HL-60/S4 treated with phorbol 12-myristate 13-acetate at 8.2 ng/mL for 4 days and 3 days (cell line): Measurements from ENCODE around the gene EFCAB8.
"Not testable (repeated sequence)": the region's sequence is repeated elsewhere in the genome, so short reads cannot be mapped to it uniquely, and the experiment has no call there.

ENCODE experiments used
- in situ Hi-C: fragments of 300-500 bp; cut with MboI; formaldehyde crosslinking; loops from 2 replicates; pipeline ENCODE4 v1.15.0; 2022; ENCODE audit warnings: low sequenced_read_pairs

The EFCAB8 gene

DNA sequence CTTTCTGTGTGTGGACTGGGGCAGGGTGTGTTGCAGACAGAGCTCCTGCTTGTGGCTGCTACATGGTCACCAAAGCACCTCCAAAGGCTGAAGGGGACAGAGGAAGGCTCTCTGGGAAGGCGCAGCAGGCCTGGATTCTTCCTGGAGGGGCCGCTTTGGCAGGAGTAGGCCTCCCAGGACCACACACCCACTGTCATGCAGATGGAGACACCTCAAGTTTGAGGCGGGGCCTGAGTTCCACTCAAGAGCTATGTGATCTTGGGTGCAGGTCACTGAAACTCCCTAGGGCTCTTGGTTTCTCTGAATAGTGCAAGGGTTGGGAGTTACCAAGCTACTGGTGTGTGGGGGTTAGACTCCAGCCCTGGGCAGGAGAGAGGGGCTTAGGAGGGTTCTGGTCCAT lies 27.9 kb downstream of the EFCAB8 start:
- in situ Hi-C loops, result no loop called here

DNA sequence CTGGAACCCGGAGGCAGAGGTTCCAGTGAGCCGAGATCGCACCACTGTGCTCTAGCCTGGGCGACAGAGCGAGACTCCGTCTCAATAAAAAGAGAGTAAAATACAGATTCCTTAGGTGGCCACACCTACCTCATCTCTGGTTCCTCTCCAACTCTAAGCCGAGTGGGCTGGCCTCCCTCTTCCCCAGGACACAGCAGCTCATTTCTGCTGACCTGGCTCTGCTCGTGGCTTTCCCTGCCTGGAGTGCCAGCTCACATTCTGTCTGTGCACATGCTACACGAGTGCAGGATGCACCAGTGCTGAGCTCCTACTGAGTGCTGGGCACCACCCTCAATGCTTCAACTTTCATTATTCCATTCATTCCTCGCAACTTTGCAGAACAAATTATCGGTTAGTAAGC lies 28.8 kb downstream of the EFCAB8 start:
- in situ Hi-C loops, result no loop called here

DNA sequence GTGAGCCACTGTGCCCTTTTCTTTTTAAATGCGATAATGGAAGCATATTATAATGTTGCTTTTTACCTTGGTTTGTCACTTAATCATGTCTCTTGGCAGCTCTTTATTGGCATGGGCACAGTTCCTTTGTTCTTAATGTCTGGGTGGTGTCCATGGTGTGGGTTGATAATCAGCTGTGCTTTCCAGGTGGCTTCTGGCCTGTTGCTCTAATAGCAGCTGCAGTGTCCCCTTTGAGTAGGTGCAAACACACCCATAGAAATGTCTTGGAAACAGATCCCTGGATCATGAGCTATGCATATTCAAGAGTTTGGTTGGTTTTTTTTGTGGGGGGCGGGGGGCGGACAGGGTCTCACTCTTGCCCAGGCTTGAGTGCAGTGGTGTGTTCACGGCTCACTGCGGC lies 29.9 kb downstream of the EFCAB8 start:
- in situ Hi-C loops, result no loop called here

DNA sequence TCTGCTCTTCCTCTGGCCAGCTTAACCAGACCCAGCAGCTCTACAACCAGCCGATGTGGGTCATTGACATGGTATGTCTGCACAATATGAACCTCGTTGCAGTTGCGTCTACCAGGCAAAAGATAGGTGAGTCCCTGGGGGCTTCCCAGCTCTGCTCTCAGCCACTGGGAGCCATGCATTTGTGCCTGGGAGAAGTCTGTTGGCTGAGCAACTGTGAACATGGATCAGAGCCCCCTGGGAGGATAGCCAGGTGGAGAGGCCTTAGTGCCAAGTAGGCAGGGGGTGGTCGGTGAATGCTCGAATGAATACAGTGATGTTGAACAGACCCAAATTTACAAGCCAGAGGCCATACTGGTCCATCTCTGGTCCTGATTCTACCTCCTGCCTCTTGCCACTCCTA lies 30.6 kb downstream of the EFCAB8 start:
- in situ Hi-C loops, result no loop called here

DNA sequence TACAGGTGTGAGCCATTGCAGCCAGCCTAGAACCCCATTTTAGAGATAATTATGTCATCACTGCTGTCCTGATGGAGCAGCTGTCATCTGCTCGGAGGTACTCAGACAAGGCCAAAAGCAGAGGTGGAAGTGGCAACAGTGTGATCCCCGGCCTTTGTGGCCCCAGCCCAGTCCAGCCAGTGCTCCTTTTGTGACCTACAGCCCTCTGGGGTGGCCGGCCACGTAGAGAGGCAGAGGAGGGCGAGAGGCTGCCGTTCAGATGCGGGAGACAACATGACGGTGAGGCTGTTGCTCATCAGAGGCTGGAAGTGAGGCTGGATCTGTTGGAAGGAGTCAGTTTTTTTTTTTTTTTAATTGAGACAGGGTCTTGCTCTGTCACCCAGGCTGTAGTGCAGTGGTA lies 32.8 kb downstream of the EFCAB8 start:
- in situ Hi-C loops, result no loop called here

DNA sequence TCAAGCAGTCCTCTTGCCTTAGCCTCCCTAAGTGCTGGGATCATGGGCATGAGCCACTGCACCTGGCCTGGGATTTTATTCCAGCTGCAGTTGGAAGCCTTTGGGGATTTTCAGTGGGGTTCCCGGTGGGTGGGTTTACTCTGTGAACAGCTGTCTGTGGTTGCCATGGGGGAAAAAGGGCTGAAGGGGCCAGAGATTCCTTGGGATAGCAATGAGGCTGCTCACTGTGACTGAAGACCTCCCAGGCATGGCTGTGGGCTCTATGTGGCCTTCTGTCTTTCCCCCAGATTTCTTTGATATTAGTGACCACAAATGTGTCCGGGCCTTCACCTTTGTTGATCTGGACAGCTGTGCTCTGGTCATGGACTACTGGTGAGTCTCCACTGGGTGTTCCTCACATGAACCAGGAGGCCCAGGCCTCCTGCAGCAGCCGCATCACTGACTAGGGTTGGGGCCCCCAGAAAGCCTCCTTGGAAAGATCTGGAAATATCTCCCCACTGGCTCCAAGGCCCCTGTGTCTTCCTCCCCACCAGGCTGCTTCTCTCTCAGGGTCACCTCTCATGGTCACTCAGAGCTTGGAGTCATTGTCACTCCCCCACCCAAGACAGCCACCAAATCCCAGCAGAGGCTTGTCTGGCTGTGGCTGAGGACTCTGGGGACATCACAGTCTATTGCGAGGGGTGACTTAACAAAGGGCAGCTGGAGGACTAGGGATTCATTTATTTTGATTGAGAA lies 33.4 kb downstream of the EFCAB8 start:
- in situ Hi-C loops, result no loop called here

DNA sequence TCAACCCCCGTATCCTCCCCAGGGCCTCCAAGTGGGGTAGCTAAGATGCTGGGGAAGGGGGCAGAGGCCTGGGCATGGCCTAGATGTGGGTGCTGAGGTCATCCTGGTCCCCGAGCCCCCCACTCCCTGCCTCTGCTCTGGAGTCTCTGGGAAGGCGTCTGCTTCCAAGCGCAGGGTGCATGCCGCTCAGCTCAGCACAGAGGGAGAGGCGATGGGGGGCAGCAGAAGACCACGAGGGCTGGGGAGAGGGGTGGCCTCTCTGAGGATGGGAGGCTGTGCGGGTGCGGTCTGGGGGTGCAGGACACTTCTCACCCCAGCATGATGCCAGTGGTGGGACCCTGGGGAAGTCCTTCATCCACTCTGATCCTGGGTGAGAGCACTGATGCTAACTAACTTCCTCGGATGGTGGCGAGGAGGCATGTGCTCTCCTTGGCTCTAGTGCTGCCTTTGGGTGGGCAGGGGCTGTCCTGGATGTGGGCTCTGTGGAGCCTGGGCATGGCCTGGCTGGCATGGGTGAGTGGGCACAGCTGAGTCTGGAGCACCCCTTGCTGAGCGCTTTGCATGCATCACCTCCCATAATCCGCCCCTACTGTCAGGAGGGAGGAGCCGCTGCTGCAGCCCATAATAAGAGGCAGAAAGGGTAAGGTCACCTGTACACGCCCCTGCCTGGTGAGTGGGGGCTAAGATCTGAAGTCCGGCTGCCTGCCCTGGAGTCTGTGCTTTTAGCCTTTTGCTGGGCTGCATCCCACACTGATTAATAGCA lies 34.7 kb downstream of the EFCAB8 start:
- in situ Hi-C loops, result no loop called here

DNA sequence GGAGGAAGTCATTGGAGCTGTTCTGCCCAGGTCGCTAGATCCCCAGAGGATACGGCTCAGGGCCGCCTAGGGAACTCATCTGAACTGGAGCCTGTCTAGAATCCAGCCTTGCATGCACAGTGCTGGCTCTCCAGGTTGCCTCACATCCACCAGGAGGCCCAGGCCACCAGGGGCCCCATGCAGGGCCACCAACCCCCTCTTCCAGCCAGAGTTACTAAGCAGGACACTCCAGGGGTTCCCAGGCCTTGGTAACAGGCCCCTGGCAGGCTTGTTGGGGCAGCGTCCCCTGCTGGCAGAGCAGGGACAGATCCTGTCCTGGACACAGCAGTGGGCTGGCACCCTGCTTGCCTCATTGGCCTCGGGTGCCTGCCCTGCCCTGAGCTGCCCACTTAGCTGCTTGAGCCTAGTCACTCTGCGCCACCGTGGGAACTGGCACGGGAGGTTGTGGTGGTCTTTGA lies 35.3 kb downstream of the EFCAB8 start:
- in situ Hi-C loops, result no loop called here

DNA sequence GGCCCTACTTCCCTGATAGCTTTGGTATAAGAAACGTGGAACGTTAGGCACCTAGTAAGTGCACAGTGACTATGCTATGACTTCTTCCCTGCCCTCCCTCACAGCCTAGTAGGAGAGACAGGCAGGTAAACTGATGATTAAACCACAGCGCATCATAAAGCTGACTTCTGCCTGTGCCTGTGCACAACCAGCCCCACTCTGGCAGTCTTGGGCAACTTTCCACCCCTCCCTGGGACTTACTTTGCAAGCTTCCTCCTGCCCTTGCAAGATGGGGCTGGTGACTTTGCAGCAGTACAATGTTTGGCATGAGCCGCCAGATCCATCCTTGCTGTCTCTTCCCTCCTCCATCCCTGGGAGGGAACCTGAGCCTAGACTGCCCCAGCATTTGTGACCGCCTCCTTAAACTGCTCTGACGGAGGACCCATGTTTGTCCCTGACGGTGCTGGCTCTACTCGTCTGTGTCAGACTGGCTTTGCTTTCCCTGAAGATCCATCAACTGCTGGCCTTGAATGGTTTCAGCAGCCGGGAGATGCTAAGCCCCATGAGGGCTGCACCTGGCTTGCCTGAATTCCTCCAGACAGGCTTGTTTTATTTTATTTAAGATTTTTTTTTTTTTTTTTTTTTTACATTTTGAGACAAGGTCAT lies 36.1 kb downstream of the EFCAB8 start:
- in situ Hi-C loops, result no loop called here

DNA sequence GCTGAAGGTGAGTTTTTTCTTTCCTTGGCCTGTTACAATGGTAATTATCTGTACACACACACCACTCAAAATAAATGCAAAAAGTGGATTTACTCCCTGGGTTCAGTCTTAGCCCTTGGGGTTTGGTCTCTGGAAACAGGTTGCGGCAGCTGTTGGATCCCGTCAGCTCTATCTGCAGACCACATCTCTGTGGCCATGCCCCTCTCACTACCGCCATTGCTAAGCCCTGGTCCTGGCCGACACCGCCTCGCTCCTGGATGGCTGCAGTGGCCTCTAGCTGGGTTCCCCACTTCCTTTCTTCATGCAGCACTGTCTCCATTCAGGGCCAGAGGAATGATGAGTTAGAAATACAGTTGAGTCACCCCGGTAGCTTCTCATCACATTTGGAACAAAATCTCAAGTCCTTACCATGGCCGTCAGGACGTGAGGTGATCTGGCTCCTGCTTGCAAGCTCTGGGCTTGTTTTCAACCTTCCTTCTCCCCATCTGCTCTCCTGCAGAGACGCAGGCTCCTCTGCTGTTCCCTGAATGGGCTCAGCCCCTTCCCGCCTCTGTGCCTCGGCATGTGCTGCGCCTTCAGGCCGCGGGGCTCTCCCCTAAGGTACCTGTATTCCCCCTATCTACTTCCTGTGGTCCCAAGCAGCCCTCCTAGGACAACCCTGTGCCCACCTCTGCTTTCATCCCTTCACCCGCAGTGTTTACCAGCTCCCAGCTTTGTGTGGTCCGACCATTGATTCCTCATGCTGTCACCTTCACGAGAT lies 38.0 kb downstream of the EFCAB8 start:
- in situ Hi-C loops, result no loop called here

DNA sequence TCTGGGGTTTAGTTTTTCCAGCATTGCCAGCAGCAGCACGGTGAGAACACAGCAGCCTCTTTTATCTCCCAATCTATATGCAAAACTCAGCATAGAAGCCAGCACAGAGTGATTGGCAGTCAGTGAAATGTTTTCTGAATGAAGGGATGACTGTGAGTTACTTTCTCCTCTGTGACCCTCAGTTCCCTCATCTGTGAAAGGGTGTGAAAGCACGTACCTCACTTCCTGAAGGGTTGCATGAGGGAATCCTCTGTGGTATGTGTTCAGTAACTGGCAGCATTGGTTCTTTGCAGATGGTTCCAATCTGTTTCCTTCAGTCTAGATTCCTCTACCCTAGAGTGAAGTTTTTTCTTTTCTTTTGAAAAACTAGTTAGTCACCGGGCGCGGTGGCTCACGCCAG lies 40.0 kb downstream of the EFCAB8 start:
- in situ Hi-C loops, result no loop called here

DNA sequence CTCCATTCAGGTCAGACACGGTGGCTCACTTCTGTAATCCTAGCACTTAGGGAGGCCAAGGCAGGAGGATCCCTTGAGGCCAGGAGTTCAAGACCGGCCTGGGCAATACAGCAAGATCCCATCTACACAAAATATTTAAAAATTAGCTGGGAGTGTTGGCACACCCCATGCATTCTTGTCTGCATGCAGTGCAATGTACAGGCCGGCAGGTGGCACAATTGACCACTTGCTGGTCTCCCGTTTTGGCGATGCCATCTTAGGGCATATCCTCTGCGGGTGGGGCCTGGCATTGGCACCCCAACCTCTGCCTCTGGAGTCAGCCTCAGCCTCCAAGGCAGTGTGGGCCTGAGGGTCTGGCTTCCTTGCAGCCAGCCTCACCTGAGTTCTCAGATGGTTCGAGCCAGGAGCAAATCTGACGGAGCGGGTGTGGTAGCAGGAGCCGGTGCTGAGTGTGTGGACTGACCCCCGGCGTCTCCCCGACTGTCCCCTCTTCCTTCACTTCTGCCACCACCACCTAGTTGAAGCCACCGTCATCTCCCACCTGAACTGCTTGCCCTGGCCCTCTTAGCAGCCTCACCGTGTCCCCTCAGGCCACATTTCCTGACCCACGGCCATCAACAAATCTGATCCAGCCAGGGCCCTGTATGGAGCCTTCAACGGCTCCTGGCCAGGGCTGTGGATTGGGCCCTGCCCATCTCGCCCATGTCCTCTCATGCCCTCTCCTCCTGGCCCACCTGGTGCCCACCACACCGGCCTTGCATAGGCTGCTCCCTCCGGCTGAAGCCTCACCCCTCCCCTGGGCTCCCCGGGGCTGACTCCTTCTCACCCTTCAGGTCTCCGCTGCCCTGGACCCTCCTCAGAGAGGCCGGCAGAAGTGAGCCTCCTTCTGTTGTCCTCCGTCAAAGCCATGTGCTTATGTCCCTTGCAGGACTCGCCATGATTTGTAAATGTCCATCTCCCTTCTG lies 44.0 kb downstream of the EFCAB8 start:
- in situ Hi-C loops, result no loop called here

DNA sequence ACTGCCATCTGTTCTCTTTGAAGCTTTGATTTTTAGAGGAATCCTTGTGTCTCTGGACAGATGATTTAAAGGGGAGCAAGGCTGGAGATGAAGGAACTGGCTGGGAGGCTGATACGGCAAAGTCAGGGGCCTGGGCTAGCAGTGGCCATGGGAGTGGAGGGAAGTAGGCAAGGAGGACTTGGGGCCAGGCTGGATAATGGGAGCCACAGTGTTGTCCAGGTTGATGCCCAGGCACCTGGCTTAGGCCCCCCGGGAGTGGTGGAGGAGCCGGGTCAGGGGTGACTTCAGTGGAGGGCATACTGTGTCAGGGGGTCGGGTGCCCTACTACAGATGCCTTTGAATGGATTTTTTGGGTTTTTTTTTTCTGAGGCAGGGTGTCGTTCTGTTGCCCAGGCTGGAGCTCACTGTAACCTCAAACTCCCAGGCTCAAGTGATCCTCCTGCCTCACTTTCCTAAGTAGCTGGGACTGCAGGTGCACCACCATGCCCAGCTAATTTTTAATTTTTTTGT lies 45.0 kb downstream of the EFCAB8 start:
- in situ Hi-C loops, result no loop called here

DNA sequence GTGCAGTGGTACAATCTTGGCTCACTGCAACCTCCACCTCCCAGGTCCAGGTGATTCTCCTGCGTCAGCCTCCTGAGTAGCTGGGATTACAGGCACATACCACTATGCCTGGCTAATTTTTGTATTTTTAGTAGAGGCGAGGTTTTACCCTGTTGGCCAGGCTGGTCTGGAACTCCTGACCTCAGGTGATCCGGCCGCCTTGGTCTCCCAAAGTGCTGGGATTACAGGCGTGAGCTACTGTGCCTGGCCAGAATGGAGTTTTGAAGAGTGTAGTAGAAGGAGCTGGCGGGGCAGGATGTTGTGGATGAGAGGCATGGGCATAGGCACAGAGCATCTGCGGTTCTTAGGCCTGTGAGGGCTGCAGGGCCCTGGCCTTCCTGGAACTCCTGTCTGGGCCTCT lies 46.0 kb downstream of the EFCAB8 start:
- in situ Hi-C loops, result not testable (repeated sequence)

DNA sequence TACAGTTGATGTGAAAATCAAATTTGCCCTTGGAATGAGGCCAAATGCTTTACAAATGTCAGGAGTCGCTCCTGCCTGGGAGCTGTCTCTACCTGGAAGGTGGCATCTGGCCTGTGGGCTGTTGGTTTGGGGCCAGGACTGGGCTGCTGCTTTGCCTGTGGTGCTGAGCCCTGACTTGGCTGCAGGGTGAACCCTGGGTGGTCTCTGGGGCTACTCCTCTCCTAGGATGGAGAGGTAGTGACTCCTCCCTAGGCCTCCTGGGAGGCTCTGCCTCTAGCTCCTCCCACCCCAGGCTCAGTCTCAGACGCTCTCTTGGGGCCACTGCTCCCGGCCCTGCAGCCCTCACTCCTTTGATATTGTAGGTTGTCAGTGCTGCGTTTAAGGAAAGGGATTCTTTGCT lies 47.5 kb downstream of the EFCAB8 start:
- in situ Hi-C loops, result no loop called here

DNA sequence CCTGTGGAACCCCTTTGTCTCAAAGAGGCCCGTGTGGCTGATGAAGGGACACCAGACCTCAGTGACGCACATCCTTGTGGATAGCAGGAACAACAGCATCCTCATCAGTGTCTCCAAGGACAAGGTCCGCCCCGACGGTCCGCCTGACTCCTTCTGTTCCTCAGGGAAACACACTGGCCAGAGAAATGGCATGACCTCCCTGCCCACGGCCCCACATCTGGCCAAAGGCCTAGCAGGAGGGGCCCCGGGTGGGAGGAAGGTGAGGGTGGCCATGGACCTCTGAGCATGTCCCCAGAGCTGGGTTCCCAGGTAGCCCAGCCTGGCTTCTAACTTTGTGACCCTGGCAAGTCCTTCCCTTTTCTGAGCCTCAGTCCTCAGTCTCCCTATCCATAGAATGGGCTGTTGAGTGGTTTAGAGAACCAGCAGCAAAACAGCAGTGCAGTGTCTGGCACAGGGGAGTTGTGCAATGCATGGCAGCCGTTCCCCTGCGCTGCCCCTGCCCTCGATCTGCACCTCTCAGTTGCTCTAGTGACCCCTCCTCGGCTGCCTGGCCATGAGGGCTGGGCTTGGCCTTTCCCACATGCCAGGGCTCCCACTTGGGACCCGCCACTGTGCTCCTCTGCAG lies 48.3 kb downstream of the EFCAB8 start:
- in situ Hi-C loops, result no loop called here

DNA sequence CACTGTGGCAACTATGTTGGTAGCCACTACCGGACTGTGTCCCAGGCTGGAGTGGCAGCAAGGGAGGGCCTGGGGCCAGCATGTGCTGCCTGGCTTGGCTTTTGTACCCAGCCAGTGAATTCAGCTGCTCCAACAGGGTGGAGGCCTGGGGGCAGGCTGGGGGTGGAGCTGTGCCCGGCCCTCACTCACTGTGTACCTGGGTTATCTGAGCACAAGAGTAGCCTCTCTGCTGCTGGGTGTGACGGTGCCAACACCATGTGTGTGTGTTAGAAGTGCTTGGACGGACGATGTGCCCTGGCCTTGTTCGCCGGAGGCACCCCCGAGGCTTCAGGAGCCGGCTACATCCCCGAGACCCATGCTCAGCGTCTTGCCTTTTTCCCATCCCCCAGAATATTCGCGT lies 49.2 kb downstream of the EFCAB8 start:
- in situ Hi-C loops, result no loop called here

DNA sequence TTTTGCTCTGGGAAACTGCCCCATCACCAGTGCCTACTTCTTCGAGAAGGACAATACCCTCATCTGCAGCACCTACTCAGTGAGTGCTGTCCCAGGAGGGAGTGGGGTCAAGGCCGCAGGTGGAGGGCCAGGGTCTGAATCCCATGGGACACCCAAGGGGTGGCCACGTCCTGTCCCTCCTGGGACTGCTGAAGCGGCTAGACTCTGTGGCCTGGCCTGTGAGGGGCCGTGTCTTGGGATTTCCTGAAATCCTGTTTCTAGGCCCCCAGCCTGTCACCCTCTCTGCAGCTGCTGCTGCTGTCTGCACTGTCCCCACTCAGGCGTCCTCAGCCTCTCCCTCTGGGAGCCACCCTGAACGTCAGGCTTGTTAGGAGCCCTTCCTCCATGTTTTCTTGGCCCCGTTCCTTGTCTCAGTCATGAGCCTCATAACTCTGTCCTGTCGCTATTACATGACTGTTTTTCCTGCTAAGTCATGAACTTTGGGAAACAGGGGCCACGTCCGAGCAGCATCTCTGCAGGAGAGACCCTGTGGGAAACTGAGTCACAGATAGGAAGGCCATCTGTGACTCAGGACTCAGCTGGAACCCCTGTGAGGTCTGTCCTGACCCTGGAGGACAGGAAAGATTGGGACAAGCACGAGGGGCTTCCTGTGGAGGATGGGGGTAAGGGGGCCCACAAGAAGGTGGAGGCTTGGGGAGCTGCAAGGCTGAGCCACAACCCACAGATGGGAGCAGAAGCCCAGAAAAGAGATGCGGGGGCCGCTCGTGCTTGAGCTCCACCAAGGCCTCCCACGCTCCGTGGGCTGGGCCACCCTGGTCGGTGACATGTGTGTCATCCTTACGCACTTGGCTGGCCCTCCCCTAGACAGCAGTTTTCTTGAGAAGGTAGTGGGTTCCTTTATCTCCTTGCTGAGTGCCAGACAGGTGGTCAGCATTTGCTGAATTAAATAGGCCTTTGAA lies 49.9 kb downstream of the EFCAB8 start:
- in situ Hi-C loops, result no loop called here
